ACHN (cell line): Measurements from ENCODE around the gene ALK.

Source experiments
- DNase-seq: peaks from one replicate; pipeline ENCODE4 v3.0.0-alpha.2; 2015
- in situ Hi-C: cut with HindIII; loops from 2 replicates; pipeline ENCODE4 v1.10.0; 2017; ENCODE audit warnings: low sequenced_read_pairs, low pct_ligation_motif_present, low pct_unique_long_range_greater_than_20kb

The ALK gene

GRCh38 chr2:29443151-29443550 is 478.2 kb downstream of the ALK start:
- in situ Hi-C loops = no loop called here
- no peak for DNase-seq

GRCh38 chr2:29440921-29441623 is 480.3 kb downstream of the ALK start:
- DNase-seq = no peak
- in situ Hi-C loops = no loop called here

GRCh38 chr2:29433920-29434319 is 487.5 kb downstream of the ALK start:
- in situ Hi-C loops = no loop called here
- DNase-seq = no peak

- DNase-seq = no peak
- in situ Hi-C loops = no loop called here
These were observed 488.3 kb downstream of the ALK start for GRCh38 chr2:29433128-29433527.

- DNase-seq = no peak
- in situ Hi-C loops = no loop called here
These were observed 489.9 kb downstream of the ALK start for GRCh38 chr2:29431485-29431884.

- DNase-seq = no peak
- in situ Hi-C loops = no loop called here
These were observed 490.8 kb downstream of the ALK start for GRCh38 chr2:29430382-29431112.

GRCh38 chr2:29426354-29426753 is 495.0 kb downstream of the ALK start:
- in situ Hi-C loops = no loop called here
- DNase-seq = no peak

GRCh38 chr2:29425866-29426265 is 495.5 kb downstream of the ALK start:
- in situ Hi-C loops = no loop called here
- DNase-seq = no peak

GRCh38 chr2:29423061-29423666 is 498.2 kb downstream of the ALK start:
- no peak for DNase-seq
- in situ Hi-C loops = no loop called here

GRCh38 chr2:29420999-29421782 is 500.2 kb downstream of the ALK start:
- no peak for DNase-seq
- in situ Hi-C loops = no loop called here

GRCh38 chr2:29420464-29420863 is 500.9 kb downstream of the ALK start:
- in situ Hi-C loops = no loop called here
- DNase-seq = no peak

- DNase-seq = no peak
- in situ Hi-C loops = no loop called here
These were observed 503.8 kb downstream of the ALK start for GRCh38 chr2:29417630-29418029.

GRCh38 chr2:29412197-29412925 is 509.0 kb downstream of the ALK start:
- in situ Hi-C loops = no loop called here

GRCh38 chr2:29405707-29406106 is 515.7 kb downstream of the ALK start:
- no peak for DNase-seq
- in situ Hi-C loops = no loop called here

More at GRCh38 chr2:29412197-29412925, 509.0 kb downstream of the ALK start:
- DNase-seq = no peak

- DNase-seq = no peak
- in situ Hi-C loops = no loop called here
These were observed 516.1 kb downstream of the ALK start for GRCh38 chr2:29405266-29405665.

GRCh38 chr2:29401994-29402393 is 519.4 kb downstream of the ALK start:
- DNase-seq = no peak
- in situ Hi-C loops = no loop called here

GRCh38 chr2:29400930-29401653 is 520.3 kb downstream of the ALK start:
- in situ Hi-C loops = no loop called here
- no peak for DNase-seq
